Dermis blood vessel endothelial cell (primary cell): ENCODE data around the gene SPRR2D. TPM values are rescaled to one million over a fixed set of nuclear protein-coding genes. Genes with fewer than 3 reads are reported as not detected.
"Not testable (repeated sequence)": the region's sequence is repeated elsewhere in the genome, so short reads cannot be mapped to it uniquely, and the experiment has no call there.

Experiments used
- DNase-seq: peaks from one replicate; pipeline ENCODE4 v3.0.0; 2010
- total RNA-seq: library from RNA; depleted of rRNA; stranded (reverse); fragments of >200 nt; gene quantifications from 2 replicates; pipeline ENCODE4 v1.2.3, GENCODE V29; 2014

The SPRR2D gene
- total RNA-seq = not detected in 2 replicates

- DNase-seq = no peak
Observed at GRCh38 chr1:153040950-153041631, at the start of gene SPRR2D. TSS of gene SPRR2D (minus strand) at chr1:153041120. CDS start at chr1:153040346, 774 bp downstream.

GRCh38 chr1:153087652-153088051, 46.7 kb upstream of the SPRR2D start:
- no peak for DNase-seq

GRCh38 chr1:153081736-153082135, 40.8 kb upstream of the SPRR2D start:
- DNase-seq = no peak

GRCh38 chr1:153072806-153073726, 32.1 kb upstream of the SPRR2D start:
- DNase-seq = no peak

- DNase-seq = no peak
Observed at GRCh38 chr1:153071511-153071910, 30.6 kb upstream of the SPRR2D start, which contains the start of gene SPRR2B. TSS of gene SPRR2B (minus strand) at chr1:153071611. CDS start at chr1:153070839, 772 bp downstream.

- DNase-seq = no peak
Observed at GRCh38 chr1:153070243-153070642, 29.3 kb upstream of the SPRR2D start.

GRCh38 chr1:153058826-153059784, 18.2 kb upstream of the SPRR2D start:
- no peak for DNase-seq

- DNase-seq = no peak
Observed at GRCh38 chr1:153058154-153058553, 17.2 kb upstream of the SPRR2D start.

GRCh38 chr1:153057375-153057774, 16.5 kb upstream of the SPRR2D start, which contains the start of gene SPRR2A:
TSS of gene SPRR2A (minus strand) at chr1:153057512. CDS start at chr1:153056735, 777 bp downstream.
- DNase-seq = no peak

GRCh38 chr1:153056111-153056510, 15.2 kb upstream of the SPRR2D start:
- DNase-seq = not testable (repeated sequence)

- DNase-seq = no peak
Observed at GRCh38 chr1:153049211-153049610, 8.3 kb upstream of the SPRR2D start.

GRCh38 chr1:153035211-153035610, 5.7 kb downstream of the SPRR2D start:
- no peak for DNase-seq

- DNase-seq = peak; percentile 2
Observed at GRCh38 chr1:153032677-153033308, 8.1 kb downstream of the SPRR2D start.

GRCh38 chr1:153032073-153032472, 8.8 kb downstream of the SPRR2D start:
- DNase-seq = no peak

GRCh38 chr1:153030895-153031294, 10.0 kb downstream of the SPRR2D start, which contains the start of gene SPRR1B:
TSS of gene SPRR1B (plus strand) at chr1:153031203. CDS start at chr1:153032346, 1,143 bp downstream.
- DNase-seq = no peak

GRCh38 chr1:153028766-153029165, 12.2 kb downstream of the SPRR2D start:
- no peak for DNase-seq

GRCh38 chr1:153025797-153026196, 15.1 kb downstream of the SPRR2D start:
- no peak for DNase-seq

- DNase-seq = no peak
Observed at GRCh38 chr1:153024413-153024812, 16.5 kb downstream of the SPRR2D start.

- no peak for DNase-seq
Observed at GRCh38 chr1:153023109-153023508, 17.8 kb downstream of the SPRR2D start.

- not testable (repeated sequence) for DNase-seq
Observed at GRCh38 chr1:153022340-153022739, 18.6 kb downstream of the SPRR2D start.

GRCh38 chr1:153021829-153022228, 19.1 kb downstream of the SPRR2D start:
- not testable (repeated sequence) for DNase-seq
